Measurements from ENCODE around the gene FOXO1.

DNA sequence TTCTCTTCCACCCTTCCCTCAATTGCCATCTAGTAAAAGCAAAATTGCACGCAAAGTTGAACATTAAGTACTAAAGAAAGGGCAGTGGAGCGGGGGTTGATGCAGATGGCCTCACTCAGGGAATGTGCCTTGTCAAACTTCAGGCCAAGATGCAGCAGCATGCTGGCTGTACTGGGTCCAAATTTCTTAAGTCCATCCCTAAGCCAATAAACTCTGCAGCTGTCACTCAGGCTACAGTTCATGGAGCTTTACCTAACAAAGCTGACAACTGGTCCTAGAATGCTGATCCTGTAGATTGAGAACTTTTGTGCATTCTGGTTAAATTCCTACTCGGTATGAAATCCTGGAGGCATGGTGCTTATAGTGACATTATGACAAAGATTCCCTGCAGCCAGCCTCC, 88.4 kb downstream of the FOXO1 start:
- no peak for TF ChIP-seq POLR2A (IDR thresholded peaks at IDR 0.05)
- TF ChIP-seq CTCF (IDR thresholded peaks at IDR 0.05 in 8 of 11, conservative IDR thresholded peaks at IDR 0.05 in 3 of 11) = no peak
- no peak for TF ChIP-seq POLR2AphosphoS5 (IDR thresholded peaks at IDR 0.05)
